GM15510 (cell line): ENCODE measurements around the gene NEURL2.

ENCODE experiments used
- POLR2A ChIP-seq: IDR thresholded peaks from 3 replicates; pipeline ENCODE4 v1.6.1; 2011; ENCODE audit warnings: borderline replicate concordance; ENCODE audit not compliant: insufficient read length; ENCODE audit errors: extremely low read depth

NEURL2 gene

GRCh38 chr20:45845452-45845851, 45.6 kb downstream of the NEURL2 start:
- TF ChIP-seq POLR2A, result no peak

DNA sequence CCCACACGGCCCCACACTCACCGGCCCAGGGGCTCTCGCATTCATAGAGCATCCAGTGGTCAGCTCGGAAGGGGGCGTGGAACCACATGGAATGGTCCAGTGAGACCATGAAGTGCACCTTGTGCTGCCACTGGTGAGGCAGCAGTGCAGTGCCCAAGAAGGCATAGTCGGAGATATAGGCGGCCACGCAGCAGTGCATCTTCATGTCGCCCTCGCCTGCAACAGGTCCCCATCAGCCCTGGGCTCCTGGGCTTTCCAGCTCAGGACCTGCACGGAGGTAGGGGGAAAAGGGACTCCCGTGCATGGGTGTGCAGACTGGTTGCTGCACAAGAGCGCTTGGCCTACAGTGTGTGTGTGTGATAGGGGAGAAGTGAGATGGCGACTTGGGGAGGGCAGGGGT, 47.5 kb downstream of the NEURL2 start:
- no peak for TF ChIP-seq POLR2A

- TF ChIP-seq POLR2A, result no peak
Observed at GRCh38 chr20:45842169-45842812, 48.7 kb downstream of the NEURL2 start.

GRCh38 chr20:45841407-45842129, 49.4 kb downstream of the NEURL2 start:
- TF ChIP-seq POLR2A, result no peak

- no peak for TF ChIP-seq POLR2A
Observed at GRCh38 chr20:45840700-45841198, 50.3 kb downstream of the NEURL2 start.
